Stimulated activated CD4-positive, alpha-beta T cell treated with anti-CD3 and anti-CD28 coated beads, Interleukin-4, amount 100 ng/mL, for 48 hours (primary cell): Measurements from ENCODE around the gene HSPH1.
"Not testable (repeated sequence)": the region's sequence is repeated elsewhere in the genome, so short reads cannot be mapped to it uniquely, and the experiment has no call there.

Experiments used
- DNase-seq, 2 donors: peaks; one replicate each; pipeline ENCODE4 v3.0.0-alpha.2; 2020; ENCODE audit warnings: low read depth in 2 of 2

Gene HSPH1

DNA sequence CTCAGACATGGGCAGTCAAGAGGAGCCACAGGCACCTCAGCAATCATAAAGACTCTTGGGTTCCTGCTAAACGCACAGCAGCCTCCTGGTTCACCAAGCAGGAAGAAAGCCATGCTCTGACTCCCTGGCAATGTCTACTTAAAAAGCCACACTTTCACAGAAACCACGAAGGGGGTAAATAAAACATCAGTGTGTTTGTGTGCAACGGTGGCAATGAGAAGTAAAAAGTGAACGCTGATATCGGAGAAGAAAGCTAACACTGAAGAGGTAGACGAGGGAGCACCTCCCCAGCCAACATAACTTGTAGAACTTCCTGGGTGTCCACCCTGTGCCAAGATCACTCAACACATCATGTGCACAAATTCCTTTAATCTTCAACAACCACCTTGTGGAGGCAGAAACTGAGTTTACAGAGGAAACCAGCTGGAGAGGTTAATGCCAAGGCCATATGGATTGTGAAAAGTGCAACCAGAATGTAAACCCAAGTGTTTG is 30.2 kb downstream of the HSPH1 start:
- DNase-seq, result no peak

DNA sequence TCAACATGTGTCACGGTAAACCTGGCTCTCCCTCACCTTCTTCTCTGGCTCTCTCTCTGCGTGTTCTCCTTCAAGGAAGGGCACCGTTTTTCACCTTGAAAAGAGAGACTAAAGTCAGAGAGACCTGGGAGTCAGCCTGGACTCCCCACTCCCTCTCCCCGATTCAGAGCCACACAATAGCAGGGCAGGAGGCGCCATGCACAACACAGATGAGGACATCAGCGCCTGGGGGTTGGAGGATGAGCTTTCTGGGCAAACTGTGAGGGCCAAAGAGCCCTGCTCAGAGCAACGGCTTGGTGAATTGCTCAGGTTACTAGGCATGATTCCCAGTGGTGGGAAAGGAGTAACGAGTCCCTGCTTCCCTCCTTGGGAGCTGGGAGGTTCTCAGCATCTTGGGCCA is 32.3 kb downstream of the HSPH1 start:
- no peak for DNase-seq

DNA sequence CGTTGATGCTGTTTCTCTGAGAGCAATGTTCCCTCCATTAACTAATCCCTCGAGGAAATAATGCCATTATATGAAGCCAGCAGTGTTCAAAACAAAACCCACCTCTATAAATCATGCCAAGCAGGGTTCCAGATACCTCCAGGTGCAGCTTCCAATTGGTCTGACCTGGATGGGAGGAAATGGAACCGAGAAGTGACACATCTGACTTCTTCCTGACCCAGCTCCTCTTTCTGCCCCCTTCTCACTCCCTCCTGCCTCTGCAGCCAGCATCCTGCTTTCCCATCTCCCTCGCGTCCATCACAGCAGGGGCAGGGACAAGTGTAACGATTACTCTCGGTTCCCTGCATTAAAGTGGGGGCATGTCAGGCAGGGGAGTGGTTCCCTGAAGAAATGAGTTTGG is 37.5 kb downstream of the HSPH1 start:
- DNase-seq, result no peak

DNA sequence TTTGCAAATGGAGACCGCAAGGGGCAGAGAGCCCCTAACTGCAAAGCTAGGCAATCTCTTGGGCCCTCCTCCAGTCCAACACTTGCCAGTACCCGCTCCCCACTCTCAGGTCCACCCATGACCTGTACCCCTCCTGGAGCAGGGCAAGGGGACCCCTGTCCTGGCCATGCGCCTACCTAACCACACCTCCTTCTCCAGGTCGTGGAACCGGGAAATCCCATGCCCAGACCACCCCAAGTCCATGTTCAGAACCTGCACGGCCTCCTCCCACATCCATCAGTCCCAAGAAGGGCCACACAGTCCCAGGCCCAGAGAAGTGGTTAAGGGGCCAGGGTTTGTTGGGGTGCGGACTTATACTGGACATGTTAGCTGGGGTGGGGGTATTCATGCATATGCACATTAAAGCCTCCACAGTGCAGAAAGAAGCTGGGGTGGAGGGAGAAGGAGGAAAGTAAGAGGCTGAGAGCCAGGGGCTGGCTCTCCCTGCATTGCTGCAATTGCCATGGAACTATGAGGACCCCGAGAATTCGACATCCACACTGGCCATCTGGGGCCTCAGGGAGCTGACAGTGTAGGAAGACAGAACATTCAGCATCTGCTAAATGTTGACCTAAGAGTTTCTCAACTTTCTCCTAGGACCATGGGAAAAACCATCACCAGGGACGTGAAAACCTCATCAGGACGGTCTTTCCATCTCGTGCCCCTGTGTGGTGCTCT is 39.0 kb downstream of the HSPH1 start:
- no peak for DNase-seq

DNA sequence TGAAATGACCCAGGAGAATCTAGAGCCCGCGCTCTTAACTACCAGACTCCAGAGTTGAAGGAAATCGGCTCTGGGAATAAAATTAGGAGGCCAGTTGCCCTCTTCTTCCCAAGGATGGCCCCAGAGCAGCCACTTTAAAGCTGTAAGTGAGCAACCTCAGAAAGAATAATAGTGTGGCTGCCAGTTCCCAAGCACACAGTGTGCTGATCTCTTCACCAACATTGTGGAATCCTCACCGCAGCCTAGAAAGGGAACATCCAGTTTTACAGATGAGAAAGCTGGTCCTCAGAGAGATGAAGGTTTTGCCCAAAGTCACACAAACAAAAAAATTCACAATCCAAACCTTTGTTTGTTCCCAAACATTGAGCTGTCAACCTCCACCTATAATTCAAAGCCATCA is 39.6 kb downstream of the HSPH1 start:
- no peak for DNase-seq

DNA sequence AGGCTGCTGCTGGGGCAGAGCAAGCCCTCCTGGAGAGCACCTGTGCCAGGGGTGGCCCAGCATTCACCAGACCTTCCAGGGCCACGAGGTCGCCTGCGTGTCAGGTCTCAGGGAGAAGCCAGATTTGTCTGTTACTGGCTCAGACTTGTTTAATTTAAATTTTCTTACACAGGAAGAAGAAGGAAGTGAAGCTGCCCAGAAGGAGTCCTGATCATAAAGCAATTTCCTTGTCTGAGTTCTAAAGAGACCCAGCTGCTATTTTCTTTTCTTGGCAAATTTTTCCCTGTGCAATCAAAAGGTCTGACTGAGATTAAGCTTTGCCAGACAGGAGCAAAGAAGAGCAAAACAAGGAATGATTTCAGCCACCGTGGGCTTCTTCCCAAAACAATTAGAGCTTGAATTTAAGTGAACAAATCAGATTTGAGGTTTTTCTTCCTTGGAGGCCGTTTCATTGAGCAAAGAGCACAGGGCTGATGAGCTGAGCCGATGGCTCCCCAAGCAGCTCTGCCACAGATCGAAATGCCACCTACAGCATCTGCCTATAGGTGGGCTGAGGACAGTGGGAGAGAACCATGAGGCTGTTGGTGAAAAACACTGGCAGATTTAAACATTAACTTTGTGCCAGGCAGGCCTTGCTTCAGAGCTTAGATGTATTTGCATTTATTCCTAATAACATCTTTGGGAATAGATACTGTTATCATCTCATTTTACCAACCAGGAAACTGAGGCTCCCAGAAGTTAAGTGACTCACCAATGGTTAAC is 40.1 kb downstream of the HSPH1 start:
- DNase-seq, result no peak

DNA sequence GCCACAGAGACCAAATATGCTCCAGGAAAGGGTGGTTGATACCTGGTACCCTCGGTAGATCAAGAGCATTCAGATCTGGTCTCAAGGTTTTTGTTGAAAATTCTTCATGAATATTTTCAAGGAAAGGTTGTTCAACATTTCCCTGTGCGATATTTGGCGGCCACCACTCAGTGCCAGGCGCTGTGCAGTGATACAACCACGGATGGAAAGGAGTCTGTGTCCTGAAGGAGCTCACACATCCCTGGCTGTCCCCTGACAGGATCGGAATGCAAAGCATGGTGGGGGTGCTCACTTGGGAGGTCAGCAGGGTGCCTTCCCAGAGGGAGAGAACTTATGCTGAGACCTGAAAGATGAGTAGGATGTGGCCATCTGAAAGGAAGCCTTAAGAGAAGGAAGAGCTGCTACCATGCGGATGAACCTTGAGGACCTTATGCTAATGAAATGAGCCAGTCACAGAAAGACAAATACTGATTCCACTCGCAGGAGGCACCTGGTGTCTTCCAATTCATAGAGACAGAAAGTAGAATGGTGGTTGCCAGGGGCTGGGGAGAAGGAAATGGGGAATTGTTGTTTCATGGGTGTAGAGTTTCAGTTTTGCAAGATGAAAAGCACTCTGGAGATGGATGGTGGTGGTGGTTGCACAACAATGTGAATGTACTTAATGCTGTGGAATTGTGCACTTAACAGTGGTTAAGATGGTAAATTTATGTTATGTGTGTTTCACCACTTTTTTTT is 41.6 kb downstream of the HSPH1 start:
- no peak for DNase-seq

DNA sequence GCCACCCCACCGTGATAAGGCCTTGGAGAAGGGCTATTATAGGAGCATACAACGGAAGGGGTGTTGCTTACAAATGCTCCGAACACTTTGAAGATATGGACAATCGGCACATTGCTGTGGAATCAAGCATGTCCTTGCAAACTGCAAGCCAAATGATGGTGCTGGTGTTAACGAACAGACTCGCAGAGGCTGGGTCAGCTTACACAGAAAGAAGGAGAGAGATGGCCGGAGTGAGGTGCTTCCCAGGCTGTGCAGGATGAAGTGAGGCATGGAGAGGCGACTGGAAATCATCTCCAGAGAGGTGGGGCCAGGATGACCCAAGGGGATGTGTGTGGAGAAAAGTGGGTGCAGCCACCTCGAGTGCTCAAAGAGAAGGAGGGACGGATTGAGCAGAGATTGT is 42.2 kb downstream of the HSPH1 start:
- no peak for DNase-seq

DNA sequence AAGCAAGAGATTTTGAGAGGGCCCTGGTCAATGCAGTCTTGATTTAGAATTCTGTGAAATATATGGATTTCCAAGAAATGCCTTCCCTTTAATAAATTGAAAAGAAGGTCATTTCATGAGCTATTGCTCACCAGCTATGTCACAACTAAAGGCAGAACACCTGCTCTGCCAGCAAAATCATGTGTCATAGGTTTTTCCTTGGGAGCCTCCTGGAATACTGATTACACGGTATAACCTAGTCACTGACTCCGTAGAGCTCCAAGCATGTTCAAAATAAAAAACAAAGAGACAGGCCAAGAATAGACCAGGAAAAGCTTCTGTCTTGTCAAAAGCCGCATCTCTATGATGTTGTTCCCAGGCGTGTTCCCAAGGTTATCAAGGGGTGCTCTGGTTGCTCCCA is 45.5 kb downstream of the HSPH1 start:
- DNase-seq, result no peak

DNA sequence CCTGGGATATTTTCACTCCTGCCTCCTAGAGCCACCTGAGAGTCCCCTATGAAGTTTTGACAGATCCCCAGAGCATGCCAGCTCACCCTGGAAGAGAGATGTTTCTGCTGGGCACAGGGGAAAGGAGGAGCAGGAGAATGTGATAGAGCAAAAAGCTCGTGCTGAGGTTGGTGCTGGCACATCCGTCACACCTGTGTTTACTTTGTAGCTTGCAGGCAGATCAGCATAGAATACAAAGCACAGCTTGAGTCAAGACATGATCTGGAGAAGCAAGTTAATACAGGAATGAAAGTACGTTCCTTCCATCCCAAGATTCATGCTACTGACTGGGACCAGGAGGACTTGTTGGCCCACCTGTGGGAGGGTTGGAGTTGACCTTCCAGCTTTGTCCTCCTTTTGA is 46.1 kb downstream of the HSPH1 start:
- DNase-seq, result no peak

DNA sequence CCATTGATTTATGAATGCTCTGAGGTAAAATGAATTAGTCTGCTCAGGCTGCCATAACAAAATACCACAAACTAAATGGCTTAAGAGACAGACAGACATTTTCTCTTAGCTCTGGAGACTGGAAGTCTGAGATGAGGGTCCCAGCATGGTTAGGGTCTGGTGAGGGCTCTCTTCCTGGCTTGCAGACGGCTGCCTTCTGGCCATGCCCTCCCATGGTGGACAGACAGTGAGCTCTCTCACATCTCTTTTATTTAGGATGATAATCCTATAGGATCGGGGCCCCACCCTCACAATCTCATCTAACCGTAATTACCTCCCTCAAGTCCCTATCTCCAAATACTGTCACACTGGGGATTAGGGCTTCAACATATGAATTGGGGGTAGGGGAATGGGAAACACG is 47.1 kb downstream of the HSPH1 start:
- no peak for DNase-seq

DNA sequence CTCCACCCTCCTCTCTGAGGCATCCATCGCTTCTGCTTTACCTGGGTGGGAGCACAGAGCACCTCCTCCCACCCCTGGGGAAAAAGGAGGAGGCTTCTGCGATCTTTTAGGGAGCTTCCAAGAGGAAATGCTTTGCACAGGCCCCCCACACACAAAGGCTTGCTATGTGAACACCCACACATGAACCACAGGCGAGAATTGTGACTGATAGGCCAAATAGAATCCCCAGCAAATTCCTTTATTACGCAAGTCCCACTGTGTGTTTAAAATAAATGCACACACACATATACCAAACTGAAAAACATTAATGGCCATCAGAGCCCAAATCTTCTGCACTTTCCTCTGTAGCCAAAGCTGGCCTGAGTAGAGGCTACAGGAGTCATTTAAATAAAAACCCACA is 50.6 kb downstream of the HSPH1 start:
- DNase-seq, result no peak

DNA sequence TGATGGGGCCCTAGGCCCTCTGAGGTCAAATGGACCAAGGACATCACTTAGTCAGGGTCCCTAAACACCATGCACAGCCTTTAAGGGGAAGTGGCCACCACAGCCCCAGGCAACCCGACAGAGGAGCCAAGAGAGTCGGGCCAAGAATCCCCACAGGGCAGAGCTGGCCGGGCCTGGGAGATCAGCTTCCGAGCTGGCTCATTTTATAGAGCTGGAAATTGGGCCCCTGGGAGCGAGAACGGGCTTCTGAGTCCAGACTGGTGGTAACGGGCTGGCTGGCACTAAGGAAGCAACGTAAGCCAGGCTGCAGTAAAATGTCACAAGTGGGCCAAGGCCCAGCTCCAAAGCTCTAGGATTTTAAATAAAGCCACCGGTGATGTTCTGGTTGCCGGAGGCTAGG is 51.1 kb downstream of the HSPH1 start:
- no peak for DNase-seq

DNA sequence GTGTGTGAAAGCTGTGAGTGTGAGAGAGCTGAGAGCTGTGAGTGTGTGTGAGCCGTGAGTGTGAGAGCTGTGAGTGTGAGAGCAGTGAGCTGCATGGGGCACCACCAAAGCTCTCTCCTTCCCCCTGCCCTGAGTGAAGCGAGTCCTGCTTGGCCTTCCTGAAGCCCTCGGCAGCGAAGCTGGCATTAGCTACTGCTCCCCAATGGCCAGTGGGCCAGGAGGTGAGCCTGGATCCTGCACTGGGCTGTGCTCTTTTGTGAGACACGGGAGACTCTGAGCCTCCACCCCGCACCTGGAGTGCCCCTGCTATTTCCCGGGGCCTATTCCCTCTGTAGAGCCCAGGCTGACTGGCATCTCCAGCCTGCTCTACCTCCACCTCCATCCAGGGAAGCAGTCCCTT is 51.5 kb downstream of the HSPH1 start:
- no peak for DNase-seq

DNA sequence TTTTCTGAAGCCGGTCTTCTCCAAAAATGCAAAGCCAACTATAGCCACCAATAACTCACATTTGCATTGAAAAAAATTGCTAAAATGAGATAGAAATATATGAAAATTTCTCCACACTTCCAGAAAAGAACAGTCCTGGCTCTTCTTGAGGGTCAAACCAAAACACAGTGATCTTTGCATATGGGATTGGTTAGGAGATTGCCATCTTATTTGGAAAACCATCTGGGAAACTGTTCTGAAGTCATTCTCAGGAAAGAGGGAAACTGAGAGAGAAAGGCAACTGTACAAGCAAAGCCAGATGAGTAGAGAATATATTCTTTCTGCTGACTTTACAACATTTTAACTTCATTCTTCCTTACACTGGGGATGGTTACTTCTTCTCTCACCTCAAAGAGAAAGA is 54.6 kb downstream of the HSPH1 start:
- DNase-seq, result no peak

DNA sequence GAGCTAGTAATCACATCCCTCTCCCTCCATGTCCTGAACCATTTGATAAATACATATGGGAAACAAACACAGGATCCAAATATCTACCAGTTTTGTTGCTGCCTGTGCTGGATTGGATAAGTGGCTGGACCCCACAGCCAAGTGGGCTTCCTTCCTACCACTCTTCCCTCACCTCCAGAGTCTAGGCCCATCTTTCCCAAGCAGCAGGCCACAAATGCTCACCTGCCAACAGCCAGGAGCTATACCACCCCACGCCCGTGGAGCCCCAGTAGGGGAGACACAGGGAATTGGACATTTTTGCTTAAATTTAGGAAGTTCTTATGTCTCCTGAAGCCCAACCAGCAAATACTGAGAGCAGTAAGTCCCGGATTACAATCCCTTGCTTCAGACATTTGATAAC is 55.8 kb downstream of the HSPH1 start:
- no peak for DNase-seq

DNA sequence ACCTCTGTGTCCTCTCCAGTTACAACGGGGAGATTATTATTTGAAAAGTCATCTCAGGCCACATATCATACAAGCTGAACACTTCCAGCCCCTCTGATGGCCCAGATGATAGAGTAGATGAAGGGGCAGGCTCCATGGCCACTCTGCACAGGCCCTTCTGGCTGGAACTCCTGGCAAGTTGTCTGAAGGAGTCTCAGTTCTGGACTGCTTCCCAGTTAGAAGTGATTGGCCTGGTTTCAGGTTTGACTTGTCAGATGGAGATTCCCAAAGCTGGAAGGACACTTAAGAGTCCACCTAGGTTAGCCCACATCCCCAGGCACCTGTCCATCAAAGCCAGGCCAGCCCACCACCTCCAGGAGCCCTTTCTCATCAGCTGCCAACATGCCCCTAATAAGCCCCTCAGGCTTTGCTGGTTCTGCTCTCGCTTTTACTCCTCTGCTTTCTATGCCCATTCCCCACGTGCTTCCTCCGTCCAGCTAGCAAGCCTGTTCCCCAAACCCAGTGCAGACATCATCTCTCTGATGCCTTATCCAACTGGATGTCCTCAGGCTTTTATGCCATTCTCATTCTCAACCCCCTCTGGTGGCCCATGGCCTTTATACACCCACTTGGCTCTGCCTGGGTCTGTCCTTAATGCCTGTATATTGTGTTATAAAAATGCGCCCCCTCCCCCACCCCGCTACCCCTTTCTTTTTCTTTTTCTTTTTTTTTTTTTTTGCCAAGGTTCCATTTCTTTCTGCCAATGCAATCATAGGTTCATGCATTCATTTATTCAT is 56.5 kb downstream of the HSPH1 start:
- no peak for DNase-seq

DNA sequence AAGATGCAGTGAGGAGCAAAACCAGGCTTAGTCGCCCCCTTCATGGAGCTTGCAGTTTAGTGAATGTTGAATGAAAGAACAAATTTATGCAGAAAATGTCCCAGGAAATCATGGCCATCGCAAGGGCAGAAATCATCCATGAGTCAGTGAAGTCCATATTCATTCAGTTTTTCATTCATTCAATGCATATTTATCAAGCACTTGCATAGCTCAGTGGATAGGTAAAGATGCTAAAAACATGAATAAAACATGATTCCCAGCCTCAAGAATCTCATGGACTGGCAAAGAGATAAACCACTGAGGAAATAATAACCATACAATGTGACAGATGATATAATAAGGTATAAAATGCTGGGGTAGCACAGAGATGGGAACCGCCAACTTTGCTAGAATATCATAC is 58.8 kb downstream of the HSPH1 start:
- no peak for DNase-seq

DNA sequence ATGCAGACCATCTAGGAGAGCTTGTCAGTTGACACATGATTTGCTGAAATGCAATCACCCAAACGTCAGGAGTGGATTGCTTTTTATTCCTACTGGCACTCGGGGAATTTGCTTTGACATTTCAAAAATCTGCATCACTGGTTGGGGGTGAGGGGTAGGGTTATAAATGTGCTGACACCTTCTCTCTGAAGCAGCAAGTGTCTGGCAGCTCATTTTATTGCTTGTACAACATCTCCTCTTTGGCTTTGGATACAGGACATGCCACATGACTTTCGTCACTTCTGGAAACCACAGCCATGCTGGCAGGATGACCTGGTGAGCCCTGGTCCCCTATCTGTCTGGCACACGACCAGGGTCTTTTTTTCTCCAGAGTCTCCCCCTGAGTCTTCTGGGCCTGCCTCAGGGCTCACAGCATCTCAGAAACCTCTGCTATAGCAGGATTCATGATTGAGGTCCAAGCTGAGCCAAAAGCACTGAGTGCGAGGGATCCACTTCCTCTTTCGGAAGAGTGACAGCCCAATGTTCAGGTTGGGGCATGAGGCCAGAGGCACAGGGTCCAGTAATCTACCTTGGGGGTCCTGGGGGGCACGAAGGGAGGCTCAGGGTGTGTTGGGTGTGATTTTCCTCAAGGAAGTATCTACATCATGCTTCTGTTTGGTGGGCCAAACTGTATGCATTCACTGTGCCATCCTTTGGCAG is 60.1 kb downstream of the HSPH1 start:
- DNase-seq, result no peak

DNA sequence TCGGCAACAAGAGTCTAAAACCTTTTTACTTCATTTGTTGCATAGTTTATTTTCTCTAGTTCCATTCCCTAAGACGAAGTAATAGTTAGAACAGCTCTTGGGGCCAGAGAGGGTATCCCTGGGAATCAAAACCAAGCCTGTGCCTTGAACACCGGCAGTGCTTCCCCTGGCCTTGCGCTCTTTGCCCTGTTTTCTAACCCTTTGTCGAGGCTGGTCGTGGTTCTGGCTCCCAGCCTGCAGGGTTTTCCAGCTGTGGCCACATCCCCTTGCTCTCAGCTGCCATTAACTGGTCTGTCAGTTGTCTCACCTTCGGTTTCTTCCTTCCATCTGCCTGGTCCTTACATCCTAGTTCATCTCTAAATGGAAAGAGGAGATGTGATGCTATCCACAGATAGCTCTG is 61.0 kb downstream of the HSPH1 start:
- no peak for DNase-seq

DNA sequence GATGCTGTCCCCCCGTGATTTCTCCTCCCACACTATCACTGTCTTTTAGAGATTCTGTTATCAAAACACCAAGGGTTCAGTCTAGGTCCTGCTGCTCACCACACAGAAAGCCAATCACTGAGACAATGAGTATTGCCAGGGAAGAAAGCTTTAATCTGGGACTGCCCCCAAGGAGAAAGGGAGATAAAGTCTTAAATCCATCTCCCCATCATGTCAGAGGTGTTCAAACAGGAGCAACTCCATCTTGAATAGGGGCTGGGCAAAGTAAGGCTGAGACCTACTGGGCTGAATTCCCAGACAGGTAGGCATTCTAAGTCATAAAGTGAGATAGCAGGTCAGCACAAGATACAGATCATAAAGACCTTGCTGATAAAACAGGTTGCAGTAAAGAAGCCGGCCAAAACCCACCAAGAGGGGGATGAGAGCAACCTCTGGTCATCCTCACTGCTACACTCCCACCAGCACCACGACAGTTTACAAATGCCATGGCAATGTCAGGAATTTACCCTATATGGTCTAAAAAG is 63.7 kb downstream of the HSPH1 start:
- DNase-seq, result not testable (repeated sequence)
